ENCODE data around the gene HKDC1. TPM values are rescaled to one million over a fixed set of nuclear protein-coding genes. Genes with fewer than 3 reads are reported as not detected.

HKDC1 gene
- total RNA-seq, 1 experiment from 2014 or later = 0.68 TPM

Other genes with a start within 250 kb of the HKDC1 start
- 20.9 and 23.2 TPM in 2 replicates for gene KIFBP, start 231.5 kb upstream of the HKDC1 start, total RNA-seq (2022)
- gene SRGN, start 132.2 kb upstream of the HKDC1 start, total RNA-seq (2022) = 2.3 and 2.7 TPM in 2 replicates
- gene VPS26A, start 96.2 kb upstream of the HKDC1 start, total RNA-seq (2022) = 63.7 and 80.9 TPM in 2 replicates
- 65.1 and 73.6 TPM in 2 replicates for gene SUPV3L1, start 40.1 kb upstream of the HKDC1 start, total RNA-seq (2022)
- 126 and 134 TPM in 2 replicates for gene HK1, start 58.2 kb downstream of the HKDC1 start, total RNA-seq (2022)
- not detected in 2 replicates for gene TACR2, start 196.6 kb downstream of the HKDC1 start, total RNA-seq (2022)
- 0.52 and 0.54 TPM in 2 replicates for gene TSPAN15, start 231.1 kb downstream of the HKDC1 start, total RNA-seq (2022)

Measured in MCF 10A (cell line).